AG09309 (cell line): ENCODE measurements around the gene RBBP5.

ENCODE experiments used
- DNase-seq: peaks from one replicate; pipeline ENCODE4 v3.0.0-alpha.2; 2010; ENCODE audit warnings: low read depth
- H3K4me3 ChIP-seq: 2 replicates; pipeline ENCODE4 v1.5.1; 2011; ENCODE audit warnings: mild to moderate bottlenecking, low read depth, low read length, moderate library complexity; ENCODE audit not compliant: control insufficient read depth
- CTCF ChIP-seq: IDR thresholded peaks from 2 replicates; pipeline ENCODE4 v1.5.1; 2011; ENCODE audit warnings: mild to moderate bottlenecking, low read depth, low read length, inconsistent platforms; ENCODE audit not compliant: insufficient read depth, control insufficient read depth; ENCODE audit errors: missing control alignments

Gene RBBP5

GRCh38 chr1:205077158-205077933, 44.4 kb downstream of the RBBP5 start:
- DNase-seq, result no peak
- TF ChIP-seq CTCF, result no peak
- no peak overlapping the region for H3K4me3 ChIP-seq

- no peak overlapping the region for H3K4me3 ChIP-seq
- TF ChIP-seq CTCF, result no peak
Measured at GRCh38 chr1:205076245-205076761, 45.5 kb downstream of the RBBP5 start.

DNA sequence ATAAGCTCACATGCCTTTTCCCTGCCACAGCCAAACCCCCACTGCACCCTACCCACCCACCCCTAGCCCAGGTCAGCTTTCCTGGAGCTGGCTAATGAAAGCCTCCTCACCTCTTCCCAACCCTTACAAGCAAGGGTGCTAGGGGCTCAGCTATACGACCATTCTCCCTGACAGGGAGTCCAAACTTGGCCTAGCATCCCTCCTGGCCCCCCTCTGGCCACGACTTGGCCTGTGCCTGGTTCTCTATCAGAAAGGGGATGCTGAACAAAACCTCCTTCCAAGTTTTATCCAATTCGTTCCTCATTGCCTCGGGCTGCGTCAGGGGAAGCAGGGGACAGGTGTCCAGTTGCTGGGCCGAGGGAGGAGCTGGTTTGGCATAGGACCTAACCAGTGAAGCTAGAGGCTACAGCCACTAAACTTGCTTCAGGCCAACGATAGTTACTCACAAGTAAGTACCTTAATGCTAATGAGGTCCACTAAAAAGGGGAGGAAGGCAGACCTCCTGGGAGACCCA, 46.1 kb downstream of the RBBP5 start:
- TF ChIP-seq CTCF, result no peak
- DNase-seq, result no peak
- no peak overlapping the region for H3K4me3 ChIP-seq

More at GRCh38 chr1:205076245-205076761, 45.5 kb downstream of the RBBP5 start:
- DNase-seq, result no peak

- no peak for DNase-seq
- no peak for TF ChIP-seq CTCF
- H3K4me3 ChIP-seq, result no peak overlapping the region
Measured at GRCh38 chr1:205074513-205074912, 47.3 kb downstream of the RBBP5 start.

- TF ChIP-seq CTCF, result no peak
- no peak for DNase-seq
- H3K4me3 ChIP-seq, result no peak overlapping the region
Measured at GRCh38 chr1:205074084-205074483, 47.7 kb downstream of the RBBP5 start.

DNA sequence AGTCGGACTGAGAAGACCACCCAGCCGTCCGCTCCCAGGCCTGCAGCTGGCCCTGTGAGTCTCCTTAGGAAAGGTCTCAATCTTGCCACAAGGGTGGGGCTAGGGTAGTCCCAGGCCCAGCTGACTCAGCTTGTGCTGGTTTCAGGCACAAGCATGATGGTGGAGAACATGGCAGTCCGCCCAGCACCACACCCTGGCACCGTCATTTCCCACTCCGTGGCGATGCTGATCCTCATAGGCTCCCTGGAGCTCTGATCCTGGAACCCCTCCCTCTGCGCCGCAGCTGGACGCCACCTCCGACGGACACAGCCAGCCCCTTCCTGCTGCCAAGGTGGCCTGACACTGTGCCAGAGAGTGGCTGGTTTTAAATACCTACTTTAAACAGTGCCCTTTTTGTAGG, 48.3 kb downstream of the RBBP5 start:
- no peak for TF ChIP-seq CTCF
- DNase-seq, result no peak
- H3K4me3 ChIP-seq, result no peak overlapping the region
